Measurements from ENCODE around the gene SLC12A2.

SLC12A2 gene

DNA sequence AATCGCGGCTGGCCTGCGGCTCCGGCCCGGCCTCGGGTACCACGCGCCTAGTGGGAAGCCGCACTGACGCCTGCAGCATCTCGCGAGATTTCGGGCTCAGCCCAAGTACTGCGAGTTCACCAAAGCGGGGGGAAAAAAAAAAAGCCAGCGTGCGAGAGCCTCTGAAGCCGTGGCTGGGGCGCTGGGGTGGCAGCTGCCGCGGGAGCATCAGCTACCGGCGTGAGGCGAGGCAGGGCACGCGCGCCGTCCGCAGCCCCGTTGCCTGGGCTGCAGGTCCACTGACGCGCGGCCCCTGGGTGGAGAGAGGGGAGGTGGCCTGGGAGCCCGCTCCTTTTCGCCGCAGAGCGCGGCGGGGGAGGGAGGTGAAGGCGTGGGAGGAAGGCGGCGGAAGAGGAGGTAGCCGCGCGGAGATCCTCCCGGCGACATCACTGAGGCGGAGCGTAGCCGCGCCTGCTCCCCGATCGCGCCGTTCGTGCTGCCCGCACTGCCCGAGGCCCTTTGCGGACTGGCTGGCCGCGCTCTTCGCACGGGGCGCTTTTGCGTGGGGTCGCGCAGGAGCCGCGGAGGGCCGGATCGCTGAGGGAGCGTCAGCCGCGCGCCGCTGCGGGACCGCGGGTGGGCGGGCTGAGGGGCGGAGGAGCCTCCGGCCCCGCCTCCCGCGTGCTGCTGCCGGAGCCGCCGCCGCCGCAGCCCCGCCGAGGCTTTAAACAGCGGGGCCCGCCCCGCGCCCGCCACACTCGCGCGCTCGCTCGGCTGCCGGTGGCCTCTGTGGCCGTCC lies at the start of gene SLC12A2:
TSS of gene SLC12A2 (plus strand) at position 734 of the 778 bp plus-strand sequence. CDS start 189 bp downstream, outside the sequence.
- DNase-seq = peak; percentile 92

DNA sequence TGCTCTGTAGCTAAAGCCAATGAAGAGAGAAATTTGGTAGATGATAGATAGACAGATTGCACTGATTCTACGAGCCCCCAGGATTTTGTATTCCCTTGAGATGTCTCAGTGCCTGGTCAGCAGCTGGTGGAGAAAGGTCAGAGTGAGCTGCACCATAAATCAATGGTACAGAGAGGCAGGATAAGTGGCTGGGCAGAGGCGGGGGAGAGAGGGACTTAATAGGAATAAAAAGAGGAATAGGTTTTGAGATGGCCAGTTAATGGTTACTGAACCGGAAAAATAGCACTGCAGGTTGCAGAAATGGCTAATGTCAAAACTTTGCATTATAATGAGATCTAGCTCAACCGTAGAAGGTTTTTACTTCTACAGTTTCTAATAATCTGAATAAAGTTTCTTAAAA lies 47.9 kb upstream of the SLC12A2 start:
- DNase-seq = no peak

DNA sequence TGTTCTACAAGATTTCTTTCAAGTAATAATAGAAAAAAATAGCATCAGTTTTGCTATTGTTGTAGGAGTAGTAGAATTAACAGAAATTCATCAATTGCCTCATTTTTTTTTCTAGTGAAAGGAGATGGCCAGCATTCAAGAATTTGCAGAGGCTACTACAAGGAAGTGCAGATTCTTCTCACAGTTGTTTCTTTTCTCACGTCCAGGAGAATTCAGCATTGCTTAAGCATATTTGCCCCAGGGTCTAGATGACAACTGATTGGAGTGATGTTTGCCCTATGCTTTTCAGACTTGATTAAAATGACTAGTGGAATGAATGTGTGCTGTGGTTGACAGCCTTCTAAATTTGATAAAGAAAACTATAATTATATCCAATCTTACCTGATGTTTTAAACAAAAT lies 46.6 kb upstream of the SLC12A2 start:
- no peak for DNase-seq

DNA sequence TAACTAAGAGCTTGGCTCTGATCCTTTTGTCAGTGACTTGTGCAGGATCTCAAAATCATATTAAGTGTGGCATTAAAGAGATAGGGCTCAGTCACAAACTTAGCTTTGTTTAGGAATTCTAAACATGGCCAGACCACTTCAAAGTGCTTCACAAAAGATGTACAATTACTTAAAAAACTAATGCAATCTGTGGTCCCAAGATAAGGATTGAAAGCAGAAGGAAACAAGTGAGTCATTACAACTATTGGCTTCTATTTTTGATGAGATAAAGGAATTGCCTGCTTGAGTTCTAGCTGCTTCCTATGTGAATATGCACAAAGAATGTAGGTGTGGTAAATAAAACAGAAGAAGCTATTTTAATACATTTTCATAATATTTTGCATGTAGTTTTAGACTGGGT lies 44.9 kb upstream of the SLC12A2 start:
- DNase-seq = no peak

DNA sequence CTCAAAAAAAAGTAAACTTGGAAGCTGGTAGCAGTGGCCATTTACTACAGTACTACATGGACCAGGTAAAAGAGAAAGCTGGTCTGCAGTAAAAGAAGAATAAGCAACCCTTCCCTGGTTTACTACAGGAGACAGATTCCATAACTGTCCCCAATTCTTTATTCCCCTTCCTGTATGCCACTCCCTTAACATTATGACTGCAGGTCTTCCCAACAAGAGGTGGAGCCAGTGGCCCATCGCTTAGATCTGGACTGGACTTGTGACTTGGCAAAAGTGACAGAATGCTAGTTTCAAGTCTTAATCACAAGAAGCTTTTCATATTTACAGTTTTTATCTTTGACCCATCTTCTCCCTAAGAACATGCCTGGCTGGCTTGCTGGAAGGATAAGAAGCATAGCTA lies 42.6 kb upstream of the SLC12A2 start:
- no peak for DNase-seq

DNA sequence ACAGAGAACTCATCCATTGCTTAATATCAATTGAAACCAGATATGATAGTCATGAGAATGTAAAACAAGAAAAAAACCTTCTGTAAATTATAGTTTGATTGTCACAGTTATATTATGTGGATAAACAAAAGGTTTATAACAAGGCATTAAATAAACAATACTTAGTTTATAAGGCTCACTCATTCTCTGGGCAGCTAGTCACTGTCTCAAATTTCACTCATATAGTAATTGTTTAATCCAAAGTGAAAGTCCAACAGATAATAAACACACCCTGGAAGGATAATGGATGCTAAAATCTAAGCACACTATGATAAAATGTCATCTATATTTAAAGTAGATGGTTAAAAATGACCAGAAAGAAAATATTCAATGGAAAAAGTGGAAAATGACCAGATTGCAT lies 30.8 kb upstream of the SLC12A2 start:
- DNase-seq = no peak

DNA sequence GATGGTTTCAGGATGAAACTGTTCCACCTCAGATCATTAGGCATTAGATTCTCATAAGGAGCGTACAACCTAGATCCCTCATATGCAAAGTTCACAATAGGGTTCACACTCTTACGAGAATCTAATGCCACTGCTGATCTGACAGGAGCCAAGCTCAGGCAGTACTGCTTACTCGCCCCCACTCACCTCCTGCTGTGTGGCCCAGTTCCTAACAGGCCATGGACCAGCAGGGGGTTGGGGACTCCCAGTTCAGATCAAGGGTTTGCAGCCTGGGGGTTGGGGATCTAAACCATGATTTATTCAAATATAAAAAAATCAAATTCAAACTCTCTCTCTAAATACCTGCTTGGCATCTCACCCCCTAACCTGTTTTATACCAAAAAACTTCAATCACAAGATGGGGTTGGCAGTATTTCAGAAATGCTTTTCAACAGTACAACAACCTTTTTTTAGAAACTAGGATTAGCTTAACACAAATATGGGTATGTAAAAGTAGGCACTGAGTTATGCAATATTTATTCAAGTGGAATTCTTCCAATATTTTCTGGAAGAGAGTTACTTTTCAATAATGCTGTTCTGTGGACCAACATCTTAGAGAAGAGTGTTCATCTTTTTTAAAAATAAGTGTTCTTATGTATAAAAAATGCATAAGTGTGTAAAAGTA lies 30.1 kb upstream of the SLC12A2 start:
- no peak for DNase-seq

DNA sequence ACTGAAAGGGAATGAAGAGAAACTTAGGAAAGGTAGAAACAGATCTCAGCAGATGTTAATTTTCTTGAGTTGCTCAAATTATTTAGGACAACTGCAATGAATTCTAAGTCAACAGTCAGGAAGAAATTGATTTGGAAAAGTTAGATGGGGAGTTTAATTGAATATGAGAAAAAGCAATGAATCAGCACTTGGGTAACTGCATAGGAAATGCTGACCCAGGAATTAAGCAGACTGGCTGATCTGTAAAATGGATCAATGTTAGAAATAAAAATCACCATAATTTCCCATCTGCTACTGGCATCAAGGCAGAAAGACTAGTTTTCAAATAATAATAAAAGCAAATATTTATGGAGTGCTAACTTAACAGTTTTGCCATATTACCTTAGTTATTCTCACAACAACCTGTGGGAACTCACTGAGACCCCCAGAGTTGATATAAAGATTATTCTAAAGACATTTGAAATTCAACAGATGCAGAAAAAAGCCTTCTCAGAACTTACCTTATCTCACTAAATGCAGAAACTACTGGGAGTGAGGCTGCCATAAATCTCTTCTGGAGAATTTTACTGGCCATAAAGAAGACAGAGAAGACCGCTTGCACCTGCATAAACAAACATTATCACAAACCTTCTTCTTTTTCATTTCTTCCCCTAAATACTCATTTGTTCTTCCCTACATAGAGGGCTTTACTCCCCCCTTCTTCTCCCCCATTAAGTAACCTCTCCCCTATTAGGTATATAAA lies 22.8 kb upstream of the SLC12A2 start:
- no peak for DNase-seq

DNA sequence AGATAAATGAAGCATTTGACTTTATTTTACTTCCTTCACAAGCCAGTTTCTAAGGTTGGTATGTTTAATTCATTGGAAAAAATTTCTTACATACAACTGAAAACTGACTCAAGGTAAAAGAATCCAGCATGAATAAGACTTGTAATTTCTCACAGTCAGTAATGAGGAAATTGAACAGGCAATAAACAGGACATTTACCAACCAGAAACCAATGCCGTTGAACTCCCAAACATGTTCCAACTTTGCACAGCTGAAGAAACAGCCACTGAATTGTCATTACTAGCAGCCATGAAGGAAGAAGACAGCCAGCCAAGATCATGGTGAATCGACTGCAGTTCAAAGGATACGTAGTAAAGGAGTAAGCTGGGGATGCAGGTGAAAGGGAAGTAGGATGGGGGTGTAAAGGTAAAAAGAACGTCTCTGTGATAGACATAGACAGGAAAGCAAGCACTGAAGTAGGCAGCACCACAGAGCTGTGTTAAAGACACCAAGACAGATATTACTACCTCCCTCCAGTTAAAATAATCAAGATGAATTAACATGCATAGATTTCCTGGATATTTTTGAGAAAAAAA lies 21.3 kb upstream of the SLC12A2 start:
- DNase-seq = no peak

DNA sequence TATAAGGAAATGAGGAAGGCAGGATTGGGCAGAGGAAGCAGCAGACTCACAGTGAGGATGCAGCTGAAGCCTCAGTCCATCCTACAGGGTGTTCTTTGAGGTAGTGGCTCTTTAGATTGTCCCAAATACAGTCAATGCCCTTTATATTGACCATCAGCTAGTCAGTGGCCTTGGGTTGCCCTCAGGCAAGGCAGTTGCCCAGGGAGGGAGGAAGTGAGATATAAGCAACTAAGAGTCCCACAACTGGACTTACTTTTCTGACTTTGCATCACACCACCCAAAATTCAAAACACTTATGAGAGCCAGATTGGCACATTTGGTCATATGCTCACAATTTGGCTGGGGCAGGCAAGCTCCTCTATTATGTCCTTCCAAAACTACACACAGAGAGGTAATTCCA lies 9.4 kb upstream of the SLC12A2 start:
- DNase-seq = no peak

DNA sequence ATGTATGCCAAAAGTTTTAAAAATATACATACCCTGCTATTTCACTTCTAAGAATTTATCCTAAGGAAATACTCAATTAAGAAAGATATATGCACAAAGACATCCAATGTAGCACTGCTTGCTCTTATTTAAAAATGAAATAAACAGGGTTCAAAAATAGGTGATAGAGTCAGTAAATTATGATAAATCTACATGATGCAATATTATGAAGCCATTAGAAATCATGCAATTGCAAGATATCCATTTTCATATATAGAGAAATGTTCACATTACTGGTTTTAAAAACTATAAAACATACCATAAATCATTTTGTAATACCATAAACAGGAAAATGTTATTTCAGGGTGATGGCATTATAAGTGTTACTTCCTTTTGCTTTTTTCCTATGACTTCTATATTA lies 8.6 kb upstream of the SLC12A2 start:
- DNase-seq = no peak

DNA sequence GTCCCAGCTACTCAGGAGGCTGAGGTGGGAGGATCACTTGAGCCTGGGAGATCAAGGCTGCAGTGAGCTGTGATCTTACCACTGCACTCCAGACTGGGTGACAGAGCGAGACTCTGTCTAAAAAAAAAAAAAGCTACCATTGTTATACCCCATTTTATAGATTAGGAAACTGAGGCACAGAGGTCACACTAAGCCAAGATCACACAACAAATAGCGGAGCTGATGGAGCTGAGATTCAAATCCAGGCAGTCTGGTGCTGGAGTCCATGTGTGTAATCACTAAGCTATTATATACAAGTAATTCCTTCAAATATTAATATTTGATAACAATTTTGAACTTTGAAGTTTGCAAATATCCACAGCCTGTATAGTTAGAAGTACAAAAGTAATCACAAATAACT lies 6.0 kb upstream of the SLC12A2 start:
- no peak for DNase-seq

DNA sequence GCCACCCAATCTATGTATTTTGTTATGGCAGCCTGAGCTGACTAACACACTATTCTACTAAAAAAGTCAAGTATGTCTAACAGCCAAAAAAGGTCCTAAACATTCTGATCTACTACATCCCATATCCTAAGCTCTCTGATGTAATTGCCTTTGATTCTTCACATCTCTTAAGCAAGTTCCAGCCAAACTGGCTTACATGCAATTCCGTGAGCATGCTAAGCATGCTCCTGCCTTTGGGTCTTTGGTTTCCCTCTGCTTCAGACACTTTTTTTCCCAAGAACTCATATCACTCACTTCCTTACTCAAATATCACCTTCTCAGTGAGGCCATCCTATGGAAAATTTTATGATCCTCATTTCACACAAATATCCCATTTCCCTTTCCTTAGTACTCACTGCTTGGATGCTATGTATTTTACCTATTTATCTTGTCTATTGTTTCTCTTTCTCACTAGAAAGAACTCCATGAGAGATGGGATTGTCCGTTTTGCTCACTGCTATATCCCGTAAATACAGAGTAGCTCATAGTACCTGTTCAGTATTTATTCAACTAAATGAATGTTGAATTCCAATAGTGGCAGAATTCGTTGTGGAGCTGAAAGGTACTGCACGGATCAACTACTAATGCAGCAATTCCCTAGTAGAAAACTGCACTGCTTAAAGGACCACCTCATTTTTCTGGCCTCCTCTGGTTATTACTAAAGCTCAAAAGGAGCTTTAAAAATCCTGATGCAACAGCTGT lies 2.3 kb upstream of the SLC12A2 start:
- DNase-seq = no peak

DNA sequence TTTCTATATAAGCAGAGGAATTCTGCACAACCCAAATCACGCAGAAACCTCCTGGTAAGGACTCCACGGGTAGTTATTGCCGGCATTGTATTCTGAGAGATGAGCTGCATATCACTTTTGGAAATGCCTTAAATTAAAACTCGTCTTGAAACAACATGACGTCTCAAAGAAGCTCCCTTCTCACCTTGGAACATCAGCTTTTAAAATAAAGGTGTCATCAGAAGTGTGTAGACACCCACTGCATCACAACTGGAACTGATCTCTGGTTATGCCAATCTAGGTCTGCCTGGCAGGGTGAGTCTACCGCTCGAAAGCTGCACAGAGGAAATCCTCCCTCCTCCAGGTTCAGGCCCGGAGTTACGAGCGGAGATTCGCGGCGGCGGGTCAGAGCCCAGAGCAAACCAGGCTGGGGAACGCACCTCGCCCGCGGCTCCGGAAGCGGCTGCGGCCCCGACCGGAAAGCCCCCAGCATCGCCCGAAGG lies 974 bp upstream of the SLC12A2 start:
- DNase-seq = no peak

DNA sequence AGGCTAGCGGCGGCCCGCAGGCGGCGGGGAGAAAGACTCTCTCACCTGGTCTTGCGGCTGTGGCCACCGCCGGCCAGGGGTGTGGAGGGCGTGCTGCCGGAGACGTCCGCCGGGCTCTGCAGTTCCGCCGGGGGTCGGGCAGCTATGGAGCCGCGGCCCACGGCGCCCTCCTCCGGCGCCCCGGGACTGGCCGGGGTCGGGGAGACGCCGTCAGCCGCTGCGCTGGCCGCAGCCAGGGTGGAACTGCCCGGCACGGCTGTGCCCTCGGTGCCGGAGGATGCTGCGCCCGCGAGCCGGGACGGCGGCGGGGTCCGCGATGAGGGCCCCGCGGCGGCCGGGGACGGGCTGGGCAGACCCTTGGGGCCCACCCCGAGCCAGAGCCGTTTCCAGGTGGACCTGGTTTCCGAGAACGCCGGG lies 253 bp downstream of the SLC12A2 start:
- DNase-seq = no peak

DNA sequence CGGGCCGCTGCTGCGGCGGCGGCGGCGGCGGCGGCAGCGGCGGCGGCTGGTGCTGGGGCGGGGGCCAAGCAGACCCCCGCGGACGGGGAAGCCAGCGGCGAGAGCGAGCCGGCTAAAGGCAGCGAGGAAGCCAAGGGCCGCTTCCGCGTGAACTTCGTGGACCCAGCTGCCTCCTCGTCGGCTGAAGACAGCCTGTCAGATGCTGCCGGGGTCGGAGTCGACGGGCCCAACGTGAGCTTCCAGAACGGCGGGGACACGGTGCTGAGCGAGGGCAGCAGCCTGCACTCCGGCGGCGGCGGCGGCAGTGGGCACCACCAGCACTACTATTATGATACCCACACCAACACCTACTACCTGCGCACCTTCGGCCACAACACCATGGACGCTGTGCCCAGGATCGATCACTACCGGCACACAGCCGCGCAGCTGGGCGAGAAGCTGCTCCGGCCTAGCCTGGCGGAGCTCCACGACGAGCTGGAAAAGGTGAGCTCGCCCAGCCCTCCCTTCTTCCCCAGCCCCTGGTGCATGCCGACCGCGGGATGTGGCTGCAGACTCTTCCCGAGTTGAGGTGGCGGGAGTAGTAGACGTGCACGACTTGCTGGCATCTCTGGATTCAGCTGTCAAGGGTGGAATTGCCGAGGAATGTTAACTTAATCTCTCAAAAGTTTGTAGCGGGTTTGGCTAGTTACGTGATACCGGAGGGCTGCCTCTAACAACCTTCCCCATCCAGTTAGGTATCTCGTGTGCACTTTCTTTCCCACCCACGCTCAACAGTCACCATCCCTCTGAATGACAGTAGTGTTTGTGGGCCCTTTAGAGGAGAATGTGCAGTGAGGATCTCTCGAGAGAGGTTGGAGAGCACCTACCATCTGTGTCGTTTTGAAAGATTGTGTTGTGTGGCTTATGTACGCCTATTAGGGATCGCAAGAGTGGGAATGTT lies 932 bp downstream of the SLC12A2 start:
- peak; percentile 26 for DNase-seq

DNA sequence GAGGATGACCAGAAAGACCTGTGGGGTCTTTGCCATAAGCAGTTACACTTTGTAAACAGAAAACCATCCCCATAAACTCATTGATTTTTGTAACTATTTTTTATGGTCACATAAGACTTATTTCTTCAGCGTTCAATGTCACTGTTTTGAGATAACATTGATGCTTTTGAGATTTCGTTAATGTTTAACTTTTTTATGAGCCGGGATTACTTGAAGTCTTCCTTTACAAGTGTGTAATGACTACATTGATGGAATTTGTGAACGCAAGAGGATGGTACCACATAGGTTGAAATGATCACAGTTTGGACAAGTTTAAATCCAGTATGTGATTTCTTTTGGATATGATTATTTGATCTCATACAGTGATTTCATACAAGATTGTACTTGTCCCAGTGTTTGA lies 1.8 kb downstream of the SLC12A2 start:
- no peak for DNase-seq

DNA sequence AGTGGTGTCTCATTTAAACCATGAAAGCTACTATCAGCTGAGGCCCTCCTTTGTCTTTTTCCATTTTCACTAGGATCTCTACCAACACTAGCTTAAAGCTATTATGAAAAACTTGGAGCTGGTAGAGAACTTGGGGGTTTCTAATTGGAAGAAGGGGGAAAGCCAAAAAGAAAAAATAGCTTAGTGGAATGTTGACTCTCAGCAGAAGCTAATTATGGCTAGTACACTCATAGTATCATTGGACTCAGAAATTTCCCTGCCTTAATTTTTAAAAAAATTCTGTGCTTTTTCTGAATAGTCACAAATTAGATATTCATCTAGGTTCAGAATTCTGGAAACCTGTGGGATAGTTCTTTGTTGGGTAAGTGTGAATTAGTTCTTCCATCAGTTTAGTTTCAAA lies 8.0 kb downstream of the SLC12A2 start:
- no peak for DNase-seq

DNA sequence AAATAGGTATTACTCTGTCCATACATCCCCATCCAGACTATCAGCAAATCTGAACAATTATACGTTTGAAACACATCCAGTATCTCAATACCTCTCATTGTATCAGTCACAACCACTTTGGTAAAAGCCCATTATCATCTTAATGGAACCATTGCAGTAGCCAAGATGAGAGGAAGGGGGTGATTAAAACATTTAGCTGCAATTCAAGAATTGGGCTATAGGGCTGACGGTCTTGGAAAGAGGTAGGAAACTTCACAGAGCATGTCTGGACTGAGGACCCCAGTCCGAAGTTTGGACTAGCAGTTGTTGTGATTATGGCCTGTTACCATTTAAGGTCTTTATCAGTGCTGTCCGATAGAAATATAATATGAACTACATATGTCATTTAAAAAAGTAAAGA lies 8.6 kb downstream of the SLC12A2 start:
- DNase-seq = no peak

DNA sequence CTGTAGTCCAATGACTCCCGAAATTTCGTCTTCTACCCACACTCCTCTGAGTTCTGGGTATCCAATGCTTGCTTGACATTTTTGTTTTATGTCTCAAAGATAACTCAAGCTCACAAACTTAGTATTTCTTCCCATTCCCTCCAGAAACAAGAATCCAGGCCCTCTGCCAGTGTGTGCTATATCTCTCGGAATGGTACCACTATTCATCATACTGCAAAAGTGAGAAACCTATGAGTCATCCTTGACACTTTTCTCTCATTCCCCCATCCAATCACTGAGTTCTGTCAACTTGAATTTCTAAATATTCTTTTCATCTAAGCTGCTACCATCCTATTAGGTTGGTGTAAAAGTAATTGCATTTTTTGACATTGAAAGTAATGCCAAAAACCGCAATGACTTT lies 9.8 kb downstream of the SLC12A2 start:
- no peak for DNase-seq

DNA sequence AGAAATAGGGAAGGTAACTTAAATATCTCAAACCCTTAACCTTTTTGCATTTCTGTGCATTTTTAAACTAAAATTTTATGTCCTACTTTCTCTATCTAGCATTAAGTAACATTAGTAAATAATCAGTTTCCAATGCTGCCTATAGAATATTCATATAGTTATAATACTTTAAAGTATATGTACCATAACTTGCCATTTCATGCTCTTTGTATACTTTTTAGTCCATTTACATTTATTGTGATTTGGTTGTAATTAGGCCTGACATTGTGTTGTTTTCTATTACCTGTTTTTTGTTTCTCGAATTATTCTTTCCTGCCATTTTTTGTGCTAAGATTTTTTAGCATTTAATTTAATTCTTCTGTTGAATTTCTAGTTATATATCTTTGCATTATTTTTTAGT lies 13.7 kb downstream of the SLC12A2 start:
- DNase-seq = no peak

DNA sequence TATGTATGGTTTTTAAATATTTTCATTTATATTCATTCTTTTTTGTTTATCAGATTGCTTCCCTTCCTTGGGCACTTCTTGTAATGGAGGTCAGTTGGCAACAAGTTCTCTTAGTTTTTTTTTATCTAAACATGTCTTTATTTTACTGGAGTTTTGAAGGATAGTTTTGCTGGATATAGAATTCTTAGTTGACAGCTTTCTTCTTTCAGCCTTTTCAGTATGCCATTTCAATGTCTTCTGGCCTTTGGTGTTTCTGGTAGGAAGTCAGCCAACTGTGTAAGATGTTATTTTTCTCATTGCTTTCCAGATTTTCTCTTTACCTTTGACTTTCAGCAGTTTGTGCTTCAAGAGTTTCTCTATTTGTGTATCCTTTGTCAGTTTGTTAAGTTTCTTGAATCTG lies 14.2 kb downstream of the SLC12A2 start:
- DNase-seq = no peak

Data from CD4-positive, alpha-beta T cell treated with Interleukin-4 for 4 hours (primary cell).